Ishikawa (cell line): Measurements from ENCODE around the gene FLNC.

ENCODE experiments used
- CEBPB ChIP-seq: IDR thresholded peaks from 2 replicates; pipeline ENCODE4 v1.6.1; 2012
- TAF1 ChIP-seq: IDR thresholded peaks from 2 replicates; pipeline ENCODE4 v1.6.1; 2012; ENCODE audit warnings: low read depth, mild to moderate bottlenecking

GRCh38 chr7:128876127-128876526, 45.9 kb downstream of the FLNC start:
- TF ChIP-seq TAF1 (no peak), CEBPB (no peak)
